CD14-positive monocyte (primary cell): ENCODE results near the gene ZNF135. TPM values are rescaled to one million over a fixed set of nuclear protein-coding genes. Genes with fewer than 3 reads are reported as not detected.

Experiments
- DNase-seq, 3 donors: peaks; one replicate each; pipeline ENCODE4 v3.0.0-alpha.2; 2011 to 2022
- H2AFZ ChIP-seq: 2 replicates; pipeline ENCODE4 v1.6.0; 2012; ENCODE audit warnings: mild to moderate bottlenecking, low read depth, low read length, inconsistent platforms; ENCODE audit not compliant: insufficient read depth, poor library complexity, severe bottlenecking
- H3K27ac ChIP-seq, 2 donors: 1 replicate in 1 of 2; 2 replicates in 1 of 2; pipeline ENCODE4 v1.5.1; 2012 to 2013; ENCODE audit warnings: low read length in 2 of 2, control low read depth in 1 of 2, inconsistent platforms in 1 of 2, low read depth in 1 of 2, mild to moderate bottlenecking in 1 of 2
- H3K27me3 ChIP-seq, 2 donors: one replicate each; pipeline versions ENCODE4 v1.6.0 to v1.6.1; 2011 to 2013; ENCODE audit warnings: low read length in 2 of 2; ENCODE audit not compliant: control insufficient read depth in 2 of 2, insufficient read depth in 2 of 2
- H3K36me3 ChIP-seq, 2 donors: replicated peaks in 1 of 2; 1 replicate in 1 of 2; 2 replicates in 1 of 2; pipeline versions ENCODE4 v1.5.1 to v1.6.1; 2012 to 2013; ENCODE audit warnings: low read length in 2 of 2, control low read depth in 1 of 2, inconsistent platforms in 1 of 2, mild to moderate bottlenecking in 1 of 2; ENCODE audit not compliant: insufficient read depth in 2 of 2, control insufficient read depth in 1 of 2
- H3K4me1 ChIP-seq, 2 donors: 1 replicate in 1 of 2; 2 replicates in 1 of 2; pipeline versions ENCODE4 v1.5.1 to v1.6.1; 2012 to 2013; ENCODE audit warnings: low read length in 2 of 2, control low read depth in 1 of 2, inconsistent platforms in 1 of 2, mild to moderate bottlenecking in 1 of 2, moderate library complexity in 1 of 2; ENCODE audit not compliant: insufficient read depth in 2 of 2, control insufficient read depth in 1 of 2
- H3K4me2 ChIP-seq: replicated peaks from 2 replicates; pipeline ENCODE3; 2012; ENCODE audit warnings: low read length, moderate library complexity, mild to moderate bottlenecking; ENCODE audit not compliant: poor library complexity, severe bottlenecking; ENCODE audit errors: extremely low read depth
- H3K4me3 ChIP-seq, 3 experiments: fragments of 200-600 bp in 1 of 3; sonication (generic) in 1 of 3; replicated peaks in 1 of 3; 1 replicate in 2 of 3; 2 replicates in 1 of 3; pipeline ENCODE4 v1.5.1; 2011 to 2013; ENCODE audit warnings: low read length in 3 of 3, mild to moderate bottlenecking in 3 of 3, control low read depth in 2 of 3, low read depth in 2 of 3, inconsistent platforms in 1 of 3, moderate library complexity in 1 of 3
- H3K79me2 ChIP-seq: 2 replicates; pipeline ENCODE4 v1.6.0; 2012; ENCODE audit warnings: mild to moderate bottlenecking, control low read depth, inconsistent platforms, low read length, moderate library complexity; ENCODE audit not compliant: insufficient read depth
- H3K9ac ChIP-seq: 2 replicates; pipeline ENCODE4 v1.6.0; 2017; ENCODE audit warnings: low read length, mild to moderate bottlenecking; ENCODE audit not compliant: insufficient read depth, poor library complexity, severe bottlenecking
- H3K9me3 ChIP-seq, 2 donors: replicated peaks in 1 of 2; 1 replicate in 1 of 2; 2 replicates in 1 of 2; pipeline versions ENCODE4 v1.5.1 to v1.6.1; 2012 to 2013; ENCODE audit warnings: low read length in 2 of 2, control low read depth in 1 of 2; ENCODE audit not compliant: control insufficient read depth in 1 of 2, insufficient read depth in 1 of 2
- H4K20me1 ChIP-seq: 2 replicates; pipeline ENCODE4 v1.6.0; 2012; ENCODE audit warnings: mild to moderate bottlenecking, low read length, control low read depth, moderate library complexity; ENCODE audit not compliant: insufficient read depth
- H3K27ac Mint-ChIP-seq, 7 donors: one replicate each; pipeline ENCODE4 v1.8.0; 2020; ENCODE audit warnings: mild to moderate bottlenecking in 7 of 7, mixed read lengths in 7 of 7, moderate library complexity in 6 of 7, inconsistent platforms in 2 of 7
- H3K27me3 Mint-ChIP-seq, 3 donors: one replicate each; pipeline ENCODE4 v1.8.0; 2021 to 2022; ENCODE audit warnings: low read depth in 3 of 3, mild to moderate bottlenecking in 3 of 3, mixed read lengths in 3 of 3, moderate library complexity in 3 of 3, inconsistent platforms in 1 of 3
- H3K36me3 Mint-ChIP-seq, 2 donors: one replicate each; pipeline ENCODE4 v1.8.0; 2020; ENCODE audit warnings: mixed read lengths in 2 of 2, inconsistent platforms in 1 of 2, mild to moderate bottlenecking in 1 of 2
- H3K4me1 Mint-ChIP-seq: one replicate; pipeline ENCODE4 v1.8.0; 2020; ENCODE audit warnings: mild to moderate bottlenecking, mixed read lengths
- H3K4me3 Mint-ChIP-seq, 2 donors: one replicate each; pipeline ENCODE4 v1.8.0; 2020; ENCODE audit warnings: mild to moderate bottlenecking in 2 of 2, mixed read lengths in 2 of 2, moderate library complexity in 1 of 2
- H3K9me3 Mint-ChIP-seq, 7 donors: one replicate each; pipeline ENCODE4 v1.8.0; 2020 to 2022; ENCODE audit warnings: mixed read lengths in 7 of 7, mild to moderate bottlenecking in 6 of 7, moderate library complexity in 6 of 7, inconsistent platforms in 2 of 7
- CTCF ChIP-seq: fragments of 200-600 bp; IDR thresholded peaks from one replicate; pipeline ENCODE4 v1.8.0; 2022; ENCODE audit warnings: antibody characterized with exemption, mild to moderate bottlenecking
- WGBS: methylation state at CpG from one replicate; pipeline ENCODE4 v1.1.5; 2013; ENCODE audit warnings: missing lambda C conversion rate; ENCODE audit not compliant: insufficient coverage; 5-methylcytosine and 5-hydroxymethylcytosine counted together
- intact Hi-C, 2 donors: fragments of 100-400 bp; cut with micrococcal nuclease; formaldehyde crosslinking; loops; one replicate each; pipeline versions ENCODE4 v1.15.0 to v1.15.1; 2023
- polyA plus RNA-seq, 3 donors: library from polyadenylated mRNA; depleted of rRNA in 1 of 3; unstranded in 2 of 3; stranded (reverse) in 1 of 3; fragments of 300-500 nt in 2 of 3; fragments of >200 nt in 1 of 3; fragmentation: Illumina TruSeq in 2 of 3; gene quantifications; 1 replicate in 2 of 3; 2 replicates in 1 of 3; pipeline ENCODE4 v1.2.3, GENCODE V29; 2012 to 2021

Gene ZNF135
- polyA plus RNA-seq, 3 donors, result 0.32 to 0.37 TPM; not detected in 1

- Histone ChIP-seq H4K20me1 (no peaks in the 10 kb centered on the region), H3K4me3 (no peak overlapping the region), H3K4me2 (no peak overlapping the region), H3K27me3 (no peaks in the 10 kb centered on the region), H2AFZ (no peak overlapping the region), H3K9ac (no peak overlapping the region), H3K4me1 (no peaks in the 10 kb centered on the region), H3K36me3 (no peaks in the 10 kb centered on the region), H3K27ac (no peak overlapping the region), H3K9me3 (peaks cover 96 to 97% of the 10 kb centered on the region in 2 donors), H3K79me2 (no peaks in the 10 kb centered on the region)
- no peak for DNase-seq
- Mint-ChIP-seq H3K4me1 (no peaks in the 10 kb centered on the region), H3K27me3 (peaks cover 1 to 6% (median 1%) of the 10 kb centered on the region in 3 donors), H3K4me3 (no peak overlapping the region), H3K36me3 (no peaks in the 10 kb centered on the region), H3K27ac (no peak overlapping the region), H3K9me3 (peaks cover 75 to 100% (median 95%) of the 10 kb centered on the region in 7 donors)
- no peak for TF ChIP-seq CTCF
- 96% methylated on average over 24 of the region's 24 CpGs for WGBS
- intact Hi-C loops, result no loop called here
These were observed 13.6 kb upstream of the ZNF135 start for GRCh38 chr19:58045411-58046050.

GRCh38 chr19:58046856-58047255 is 12.2 kb upstream of the ZNF135 start:
- Histone ChIP-seq H3K9me3 (peaks cover 96 to 97% of the 10 kb centered on the region in 2 donors), H3K27ac (no peak overlapping the region), H4K20me1 (no peaks in the 10 kb centered on the region), H2AFZ (no peak overlapping the region), H3K9ac (no peak overlapping the region), H3K4me3 (no peak overlapping the region), H3K79me2 (no peaks in the 10 kb centered on the region), H3K4me2 (no peak overlapping the region), H3K36me3 (no peaks in the 10 kb centered on the region), H3K27me3 (no peaks in the 10 kb centered on the region), H3K4me1 (no peaks in the 10 kb centered on the region)
- peaks cover 1 to 9% (median 3%) of the 10 kb centered on the region in 3 donors for H3K27me3 Mint-ChIP-seq
- H3K4me1 Mint-ChIP-seq, result no peaks in the 10 kb centered on the region
- peaks cover 75 to 100% (median 94%) of the 10 kb centered on the region in 7 donors for H3K9me3 Mint-ChIP-seq
- H3K36me3 Mint-ChIP-seq, result no peaks in the 10 kb centered on the region
- WGBS, result 94% methylated on average over 5 of the region's 7 CpGs
- no peak overlapping the region for H3K4me3 Mint-ChIP-seq
- DNase-seq, result no peak
- H3K27ac Mint-ChIP-seq, result no peak overlapping the region
- intact Hi-C loops, result no loop called here
- no peak for TF ChIP-seq CTCF
